GM12891 (cell line): Measurements from ENCODE around the gene PREX1.

ENCODE experiments used
- DNase-seq: peaks from one replicate; pipeline ENCODE4 v3.0.0; 2011; ENCODE audit warnings: low spot score; ENCODE audit not compliant: insufficient read length
- FAIRE-seq: peaks from 2 replicates; lab custom pipeline; 2011; peaks lifted over from hg19 to GRCh38; lab: Jason Lieb, UNC
- PAX5 ChIP-seq: IDR thresholded peaks from 2 replicates; pipeline ENCODE4 v1.6.1; 2011; ENCODE audit warnings: low read length, moderate library complexity, mild to moderate bottlenecking; ENCODE audit not compliant: insufficient read depth, severe bottlenecking
- POLR2A ChIP-seq: IDR thresholded peaks from 2 replicates; pipeline ENCODE4 v1.6.1; 2011; ENCODE audit warnings: low read depth, low read length, control low read depth
- POLR2AphosphoS5 ChIP-seq: IDR thresholded peaks from 2 replicates; pipeline ENCODE4 v1.6.1; 2011; ENCODE audit warnings: low read depth, low read length, control low read depth
- POU2F2 ChIP-seq: IDR thresholded peaks from 2 replicates; pipeline ENCODE4 v1.6.1; 2011; ENCODE audit warnings: low read depth, mild to moderate bottlenecking, control low read depth, low read length, moderate library complexity
- SPI1 ChIP-seq: IDR thresholded peaks from 2 replicates; pipeline ENCODE4 v1.6.1; 2011; ENCODE audit warnings: low read depth, low read length, control low read depth
- TAF1 ChIP-seq: IDR thresholded peaks from 2 replicates; pipeline ENCODE4 v1.6.1; 2011; ENCODE audit warnings: low read depth, low read length, control low read depth

The PREX1 gene

GRCh38 chr20:48687117-48687800 is 140.5 kb downstream of the PREX1 start:
- DNase-seq (no peak), FAIRE-seq (no peak)
- TF ChIP-seq POU2F2 = no peak
- no peak for TF ChIP-seq TAF1
- no peak for TF ChIP-seq PAX5
- no peak for TF ChIP-seq POLR2AphosphoS5
- no peak for TF ChIP-seq SPI1
- no peak for TF ChIP-seq POLR2A

GRCh38 chr20:48686238-48687116 is 141.3 kb downstream of the PREX1 start:
- TF ChIP-seq PAX5 (no peak), POLR2AphosphoS5 (peak; percentile 36; the same call in 1 of the 2 replicates)
- no peak for FAIRE-seq
- no peak for DNase-seq

- DNase-seq (no peak), FAIRE-seq (no peak)
- TF ChIP-seq TAF1 (no peak), POU2F2 (no peak), SPI1 (no peak)
These were observed 142.5 kb downstream of the PREX1 start for GRCh38 chr20:48685300-48685699.

- TF ChIP-seq POLR2A (no peak), POLR2AphosphoS5 (no peak), PAX5 (no peak), TAF1 (no peak), SPI1 (no peak), POU2F2 (no peak)
- DNase-seq = no peak
- no peak for FAIRE-seq
These were observed 143.2 kb downstream of the PREX1 start for GRCh38 chr20:48684501-48685041.

GRCh38 chr20:48683467-48684175 is 144.2 kb downstream of the PREX1 start:
- FAIRE-seq = no peak
- DNase-seq = no peak
- TF ChIP-seq TAF1 = no peak
- TF ChIP-seq POLR2AphosphoS5 = no peak
- no peak for TF ChIP-seq POU2F2

- DNase-seq = no peak
- FAIRE-seq = no peak
- TF ChIP-seq POLR2AphosphoS5 (no peak), SPI1 (no peak), POLR2A (no peak), PAX5 (no peak), TAF1 (no peak), POU2F2 (no peak)
These were observed 145.1 kb downstream of the PREX1 start for GRCh38 chr20:48682529-48683363.

GRCh38 chr20:48681873-48682426 is 145.8 kb downstream of the PREX1 start:
- DNase-seq = no peak
- no peak for FAIRE-seq
- no peak for TF ChIP-seq POLR2AphosphoS5
- no peak for TF ChIP-seq POU2F2
- TF ChIP-seq TAF1 = no peak
- TF ChIP-seq PAX5 = no peak
- no peak for TF ChIP-seq POLR2A
- TF ChIP-seq SPI1 = no peak

GRCh38 chr20:48681201-48681872 is 146.5 kb downstream of the PREX1 start:
- TF ChIP-seq POLR2A = no peak
- no peak for TF ChIP-seq PAX5
- TF ChIP-seq POU2F2 = no peak
- FAIRE-seq (no peak), DNase-seq (no peak)
